ENCODE data around the gene ELF3.

GRCh38 chr1:201970334-201971159 is 39.8 kb upstream of the ELF3 start:
- TF ChIP-seq CTCF (IDR thresholded peaks at IDR 0.05) (no peak), EP300 (IDR thresholded peaks at IDR 0.05) (no peak), POLR2A (IDR thresholded peaks at IDR 0.05) (no peak)
